PC-3 (cell line): ENCODE measurements around the gene VWC2. TPM values are rescaled to one million over a fixed set of nuclear protein-coding genes. Genes with fewer than 3 reads are reported as not detected.

ENCODE experiments used
- ATAC-seq: fragments of 200-7000 bp; cut with Tn5 transposase; 2 replicates; pipeline ENCODE4 v1.9.1; 2020; ENCODE audit warnings: mild to moderate bottlenecking, moderate library complexity
- BruUV-seq: library from RNA; stranded (reverse); fragments of 400-500 nt; replicated peaks from 2 replicates; lab custom pipeline; 2021; lab: Mats Ljungman, UMichigan
- CTCF ChIA-PET: fragments of 300-600 bp; sonication (Branson Sonifier 250); formaldehyde crosslinking; loops from one replicate; lab custom pipeline; 2022; ENCODE audit warnings: antibody characterized with exemption; lab: Charles Lee
- POLR2A ChIA-PET: fragments of 300-600 bp; sonication (Branson Sonifier 250); formaldehyde crosslinking; loops from one replicate; lab custom pipeline; 2022; ENCODE audit warnings: antibody characterized with exemption; ENCODE audit not compliant: unreplicated experiment; lab: Charles Lee
- DNase-seq: peaks from one replicate; pipeline ENCODE4 v3.0.0-alpha.2; 2015
- H2AFZ ChIP-seq: fragments of 300-600 bp; sonication (generic); 2 replicates; pipeline ENCODE4 v1.6.0; 2016; ENCODE audit warnings: antibody characterized with exemption, low read length
- H3F3A ChIP-seq: fragments of 300-600 bp; sonication (generic); one replicate; pipeline ENCODE4 v1.6.0; 2017; ENCODE audit warnings: antibody characterized with exemption, low read length, control low read depth, mild to moderate bottlenecking; ENCODE audit not compliant: unreplicated experiment
- H3K27ac ChIP-seq: fragments of 300-600 bp; sonication (generic); 2 replicates; pipeline ENCODE4 v1.5.1; 2016; ENCODE audit warnings: mild to moderate bottlenecking, low read length
- H3K27me3 ChIP-seq: fragments of 300-600 bp; sonication (generic); 2 replicates; pipeline ENCODE4 v1.6.1; 2016; ENCODE audit warnings: low read length, mixed read lengths
- H3K36me3 ChIP-seq: fragments of 300-600 bp; sonication (generic); 2 replicates; pipeline ENCODE4 v1.6.1; 2016; ENCODE audit warnings: low read depth, mixed run types, low read length, mixed read lengths
- H3K4me1 ChIP-seq: fragments of 300-600 bp; sonication (generic); 2 replicates; pipeline ENCODE4 v1.5.1; 2016; ENCODE audit warnings: low read length; ENCODE audit not compliant: insufficient read depth
- H3K4me2 ChIP-seq: fragments of 300-600 bp; sonication (generic); 2 replicates; pipeline ENCODE4 v1.6.0; 2016; ENCODE audit warnings: low read length
- H3K4me3 ChIP-seq: fragments of 300-600 bp; sonication (generic); 2 replicates; pipeline ENCODE4 v1.5.1; 2016; ENCODE audit warnings: mild to moderate bottlenecking, low read length, mixed read lengths
- H3K79me2 ChIP-seq: fragments of 300-600 bp; sonication (generic); 2 replicates; pipeline ENCODE4 v1.6.1; 2017; ENCODE audit warnings: low read length, mixed read lengths
- H3K9ac ChIP-seq: fragments of 300-600 bp; sonication (generic); 2 replicates; pipeline ENCODE4 v1.6.0; 2016; ENCODE audit warnings: mild to moderate bottlenecking, low read length
- H3K9me2 ChIP-seq: fragments of 300-600 bp; sonication (generic); replicated peaks from 2 replicates; pipeline ENCODE4 v1.6.1; 2016; ENCODE audit warnings: mixed run types, low read length, mixed read lengths
- H3K9me3 ChIP-seq: fragments of 300-600 bp; sonication (generic); 2 replicates; pipeline ENCODE4 v1.6.1; 2016; ENCODE audit warnings: low read length, mixed read lengths
- H4K20me1 ChIP-seq: fragments of 300-600 bp; sonication (generic); 2 replicates; pipeline ENCODE4 v1.6.1; 2016; ENCODE audit warnings: low read length, mixed read lengths
- CTCF ChIP-seq: fragments of 300-600 bp; sonication (generic); conservative IDR thresholded peaks from 2 replicates; pipeline ENCODE4 v1.5.1; 2017; ENCODE audit warnings: antibody characterized with exemption, low read depth, mild to moderate bottlenecking, low read length
- EZH2 ChIP-seq: fragments of 300-600 bp; sonication (generic); IDR thresholded peaks from one replicate; pipeline ENCODE4 v1.6.1; 2017; ENCODE audit warnings: antibody characterized with exemption, mild to moderate bottlenecking, low read length; ENCODE audit not compliant: unreplicated experiment
- EZH2phosphoT487 ChIP-seq: fragments of 300-600 bp; sonication (generic); IDR thresholded peaks from 2 replicates; pipeline ENCODE4 v1.6.1; 2018; ENCODE audit warnings: mild to moderate bottlenecking, antibody characterized with exemption, low read length, borderline replicate concordance
- intact Hi-C: fragments of 100-400 bp; cut with micrococcal nuclease; formaldehyde crosslinking; loops from 2 replicates; pipeline ENCODE4 v1.9.0; 2023
- total RNA-seq: library from RNA; depleted of rRNA; stranded (reverse); fragments of >200 nt; gene quantifications from 2 replicates; pipeline ENCODE4 v1.2.3, GENCODE V29; 2014

VWC2 gene
- total RNA-seq, 1 experiment from 2014 or later: not detected

- no peak overlapping the region for H3K27ac ChIP-seq
- ChIA-PET POLR2A (no interaction called here), CTCF (no interaction called here)
- H3K36me3 ChIP-seq: no peaks in the 10 kb centered on the region
- no peaks in the 10 kb centered on the region for H3K9me3 ChIP-seq
- TF ChIP-seq CTCF: no peak
- no peak for TF ChIP-seq EZH2phosphoT487
- TF ChIP-seq EZH2: no peak
- no peaks in the 10 kb centered on the region for H3K9me2 ChIP-seq
- ATAC-seq (no peak), DNase-seq (no peak)
- H4K20me1 ChIP-seq: no peaks in the 10 kb centered on the region
- intact Hi-C loops: no loop called here
- H3K79me2 ChIP-seq: no peaks in the 10 kb centered on the region
- no peak overlapping the region for H2AFZ ChIP-seq
- no peaks in the 10 kb centered on the region for H3F3A ChIP-seq
- H3K4me1 ChIP-seq: no peaks in the 10 kb centered on the region
- no peak overlapping the region for H3K4me2 ChIP-seq
- no peak overlapping the region for H3K4me3 ChIP-seq
- BruUV-seq: no TSS peak
- no peak overlapping the region for H3K9ac ChIP-seq
- peaks cover 10% of the 10 kb centered on the region; the same call in 1 of the 2 replicates for H3K27me3 ChIP-seq
Measured at GRCh38 chr7:49926720-49927119, 153.3 kb downstream of the VWC2 start.

GRCh38 chr7:49927631-49928030 is 154.2 kb downstream of the VWC2 start:
- DNase-seq (no peak), ATAC-seq (no peak)
- no peaks in the 10 kb centered on the region for H3K9me3 ChIP-seq
- H4K20me1 ChIP-seq: no peaks in the 10 kb centered on the region
- H3K27me3 ChIP-seq: peaks cover 6% of the 10 kb centered on the region; the same call in 1 of the 2 replicates
- no peaks in the 10 kb centered on the region for H3K36me3 ChIP-seq
- CTCF ChIA-PET: no interaction called here
- no peak overlapping the region for H3K4me2 ChIP-seq
- no peaks in the 10 kb centered on the region for H3K9me2 ChIP-seq
- H3K4me1 ChIP-seq: no peaks in the 10 kb centered on the region
- H3F3A ChIP-seq: no peaks in the 10 kb centered on the region
- H2AFZ ChIP-seq: no peak overlapping the region
- H3K4me3 ChIP-seq: no peak overlapping the region
- no TSS peak for BruUV-seq
- no peak overlapping the region for H3K27ac ChIP-seq
- H3K9ac ChIP-seq: no peak overlapping the region
- no peaks in the 10 kb centered on the region for H3K79me2 ChIP-seq
- intact Hi-C loops: no loop called here
- POLR2A ChIA-PET: no interaction called here
- TF ChIP-seq CTCF (no peak), EZH2phosphoT487 (no peak), EZH2 (no peak)

- BruUV-seq: no TSS peak
- no peak for TF ChIP-seq EZH2phosphoT487
- TF ChIP-seq EZH2: no peak
- TF ChIP-seq CTCF: no peak
- Histone ChIP-seq H4K20me1 (no peaks in the 10 kb centered on the region), H3K9ac (no peak overlapping the region), H3K9me2 (no peaks in the 10 kb centered on the region), H3K79me2 (no peaks in the 10 kb centered on the region), H3F3A (no peaks in the 10 kb centered on the region), H3K27ac (no peak overlapping the region), H3K36me3 (no peaks in the 10 kb centered on the region), H3K4me1 (no peaks in the 10 kb centered on the region), H3K27me3 (no peaks in the 10 kb centered on the region), H3K9me3 (no peaks in the 10 kb centered on the region), H2AFZ (no peak overlapping the region), H3K4me3 (no peak overlapping the region), H3K4me2 (no peak overlapping the region)
- DNase-seq: no peak
- CTCF ChIA-PET: no interaction called here
- POLR2A ChIA-PET: no interaction called here
- ATAC-seq: no peak
- intact Hi-C loops: no loop called here
Measured at GRCh38 chr7:49928787-49929186, 155.3 kb downstream of the VWC2 start.
